GM12864 (cell line): ENCODE data around the gene CDKN2B.
A peak's percentile ranks its signal among the peaks of the same experiment; 100 is the strongest.

Source experiments
- DNase-seq: peaks from one replicate; pipeline ENCODE4 v3.0.0-alpha.2; 2011; ENCODE audit warnings: low read depth
- H3K4me3 ChIP-seq: 2 replicates; pipeline ENCODE4 v1.5.1; 2011; ENCODE audit warnings: mild to moderate bottlenecking, low read depth, low read length, control low read depth
- CTCF ChIP-seq: IDR thresholded peaks from 2 replicates; pipeline ENCODE4 v1.5.1; 2011; ENCODE audit warnings: low read depth, mild to moderate bottlenecking, moderate library complexity, low read length, control low read depth, inconsistent platforms; ENCODE audit errors: missing control alignments

CDKN2B gene

GRCh38 chr9:21976334-21976875, 32.7 kb downstream of the CDKN2B start:
- H3K4me3 ChIP-seq: no peak overlapping the region
- no peak for TF ChIP-seq CTCF
- no peak for DNase-seq

- H3K4me3 ChIP-seq: peak overlapping the region; percentile 33
- no peak for DNase-seq
- TF ChIP-seq CTCF: no peak
These were observed 34.2 kb downstream of the CDKN2B start for GRCh38 chr9:21974722-21975409.

GRCh38 chr9:21974343-21974721, 34.8 kb downstream of the CDKN2B start:
- no peak for TF ChIP-seq CTCF
- DNase-seq: no peak
- peak overlapping the region; percentile 33 for H3K4me3 ChIP-seq

GRCh38 chr9:21972361-21972760, 36.7 kb downstream of the CDKN2B start:
- DNase-seq: no peak
- TF ChIP-seq CTCF: no peak
- no peak overlapping the region for H3K4me3 ChIP-seq

- no peak for TF ChIP-seq CTCF
- H3K4me3 ChIP-seq: no peak overlapping the region
- no peak for DNase-seq
These were observed 38.1 kb downstream of the CDKN2B start for GRCh38 chr9:21970800-21971640.

- no peak for DNase-seq
- no peak for TF ChIP-seq CTCF
- H3K4me3 ChIP-seq: no peak overlapping the region
These were observed 38.9 kb downstream of the CDKN2B start for GRCh38 chr9:21969951-21970799.
